IMR-90 (cell line): Measurements from ENCODE around the gene VWA5A. TPM values are rescaled to one million over a fixed set of nuclear protein-coding genes. Genes with fewer than 3 reads are reported as not detected.

Source experiments
- ELK1 ChIP-seq: fragments of 150-350 bp; IDR thresholded peaks from 2 replicates; pipeline ENCODE4 v1.6.1; 2016; ENCODE audit warnings: low read depth, mild to moderate bottlenecking, low read length, moderate library complexity, borderline replicate concordance
- RAD21 ChIP-seq: IDR thresholded peaks from 2 replicates; pipeline ENCODE4 v1.6.1; 2012; ENCODE audit warnings: low read length, improper control_type of control experiment
- USF2 ChIP-seq: fragments of 150-350 bp; IDR thresholded peaks from 2 replicates; pipeline ENCODE4 v1.6.1; 2017; ENCODE audit warnings: mild to moderate bottlenecking, antibody characterized with exemption, low read length, low read depth
- polyA plus RNA-seq, 3 experiments: library from polyadenylated mRNA; depleted of rRNA; stranded (reverse); fragments of >200 nt; gene quantifications; 2 replicates each; pipeline ENCODE4 v1.2.3, GENCODE V29; 2012; ENCODE audit warnings: low replicate concordance in 1 of 3
- total RNA-seq: library from RNA; depleted of rRNA; stranded (reverse); fragments of >200 nt; gene quantifications from 2 replicates; pipeline ENCODE4 v1.2.3, GENCODE V29; 2012

Gene VWA5A
- total and polyA plus RNA-seq, 2 of the 4 experiments (the other 2 are of a cell fraction): 5.6 to 6.8 TPM

- TF ChIP-seq ELK1 (no peak), RAD21 (no peak), USF2 (no peak)
These were observed at the start of gene VWA5A (continued) for GRCh38 chr11:124114942-124115781.
